ENCODE results near the gene ACADSB.

DNA sequence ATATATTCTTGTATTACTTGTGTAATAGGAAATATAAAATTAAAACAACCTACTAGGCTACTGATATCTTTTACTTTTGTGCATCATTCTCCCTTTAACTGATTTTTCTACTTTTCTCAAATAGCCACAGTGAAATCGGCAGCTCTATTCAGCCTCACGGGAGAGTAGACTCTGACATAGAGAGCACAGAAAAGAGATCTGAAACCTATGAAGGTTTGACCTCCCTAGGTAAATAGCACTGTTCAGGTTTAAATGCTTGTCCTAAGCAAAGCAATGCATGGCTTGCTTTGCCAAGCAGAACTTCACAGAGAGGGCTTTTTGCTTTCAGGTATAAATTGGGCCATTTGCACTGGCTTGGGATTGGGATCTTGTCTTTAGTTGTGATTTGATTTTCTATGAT lies 53.1 kb downstream of the ACADSB start:
- TF ChIP-seq, protein P1, sequence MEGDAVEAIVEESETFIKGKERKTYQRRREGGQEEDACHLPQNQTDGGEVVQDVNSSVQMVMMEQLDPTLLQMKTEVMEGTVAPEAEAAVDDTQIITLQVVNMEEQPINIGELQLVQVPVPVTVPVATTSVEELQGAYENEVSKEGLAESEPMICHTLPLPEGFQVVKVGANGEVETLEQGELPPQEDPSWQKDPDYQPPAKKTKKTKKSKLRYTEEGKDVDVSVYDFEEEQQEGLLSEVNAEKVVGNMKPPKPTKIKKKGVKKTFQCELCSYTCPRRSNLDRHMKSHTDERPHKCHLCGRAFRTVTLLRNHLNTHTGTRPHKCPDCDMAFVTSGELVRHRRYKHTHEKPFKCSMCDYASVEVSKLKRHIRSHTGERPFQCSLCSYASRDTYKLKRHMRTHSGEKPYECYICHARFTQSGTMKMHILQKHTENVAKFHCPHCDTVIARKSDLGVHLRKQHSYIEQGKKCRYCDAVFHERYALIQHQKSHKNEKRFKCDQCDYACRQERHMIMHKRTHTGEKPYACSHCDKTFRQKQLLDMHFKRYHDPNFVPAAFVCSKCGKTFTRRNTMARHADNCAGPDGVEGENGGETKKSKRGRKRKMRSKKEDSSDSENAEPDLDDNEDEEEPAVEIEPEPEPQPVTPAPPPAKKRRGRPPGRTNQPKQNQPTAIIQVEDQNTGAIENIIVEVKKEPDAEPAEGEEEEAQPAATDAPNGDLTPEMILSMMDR (IDR thresholded peaks at IDR 0.05) = no peak
- TF ChIP-seq EZH2phosphoT487 (IDR thresholded peaks at IDR 0.05) = no peak
- TF ChIP-seq EZH2 (IDR thresholded peaks at IDR 0.05) = no peak

Data from neural progenitor cell (in vitro differentiated cells).